NCI-H2227 (cell line): ENCODE results near the gene FOSL2.
"Not testable (repeated sequence)": the region's sequence is repeated elsewhere in the genome, so short reads cannot be mapped to it uniquely, and the experiment has no call there.

Experiments used
- DNase-seq: peaks from one replicate; lab custom pipeline; 2025; ENCODE audit not compliant: unreplicated experiment; lab: John Stamatoyannopoulos, UW

FOSL2 gene

DNA sequence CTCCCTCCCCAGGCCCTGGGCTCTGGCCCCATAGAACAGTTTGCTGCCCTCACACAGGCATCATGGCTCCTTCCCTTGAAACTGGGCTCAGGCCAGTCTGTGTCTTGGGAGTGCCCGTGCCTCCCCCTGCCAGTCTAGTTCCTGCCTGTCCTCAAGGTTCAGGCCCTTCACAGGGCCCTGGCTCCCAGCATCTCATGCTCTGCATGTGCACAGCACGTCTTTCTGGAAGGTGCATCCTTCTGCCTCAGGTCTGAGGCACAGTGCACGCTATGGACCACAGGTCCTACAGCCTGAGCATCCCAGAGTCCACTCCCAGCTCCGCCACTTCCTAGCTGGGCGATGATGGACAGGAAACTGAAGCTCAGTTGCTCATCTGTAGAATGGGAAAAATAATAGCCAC lies 35.6 kb upstream of the FOSL2 start:
- DNase-seq = no peak

DNA sequence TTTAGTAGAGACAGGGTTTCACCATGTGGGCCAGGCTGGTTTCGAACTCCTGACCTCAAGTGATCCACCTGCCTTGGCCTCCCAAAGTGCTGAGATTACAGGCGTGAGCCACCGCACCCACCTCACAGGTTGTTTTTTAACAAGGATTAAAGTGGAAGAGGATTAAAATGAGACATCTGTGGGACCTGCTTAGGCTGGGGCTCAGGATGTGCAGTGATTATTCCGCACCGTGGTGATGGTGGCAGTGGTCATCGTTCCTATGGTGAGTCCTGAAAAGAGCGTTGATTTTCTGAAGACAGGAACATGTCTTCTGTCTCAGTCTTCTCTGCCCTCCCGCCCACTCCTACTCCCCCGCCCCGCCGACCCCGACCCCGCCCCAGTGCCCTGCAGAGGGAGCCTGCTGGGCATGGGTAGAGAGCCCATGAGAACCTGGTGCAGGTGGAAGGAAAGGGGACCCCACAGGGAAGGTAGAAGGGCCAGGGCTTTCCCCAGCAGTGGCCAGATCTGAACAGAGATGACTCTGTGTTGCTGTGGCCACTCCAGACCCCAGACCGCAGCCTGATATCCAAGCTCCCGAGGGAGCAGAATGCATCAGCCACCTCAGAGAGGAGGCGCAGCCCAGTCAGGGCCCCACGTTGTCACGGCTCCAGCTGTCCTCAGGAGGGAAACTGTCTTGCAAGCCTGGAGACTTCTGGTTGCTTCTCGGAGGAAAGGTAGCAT lies 34.5 kb upstream of the FOSL2 start:
- DNase-seq = no peak

DNA sequence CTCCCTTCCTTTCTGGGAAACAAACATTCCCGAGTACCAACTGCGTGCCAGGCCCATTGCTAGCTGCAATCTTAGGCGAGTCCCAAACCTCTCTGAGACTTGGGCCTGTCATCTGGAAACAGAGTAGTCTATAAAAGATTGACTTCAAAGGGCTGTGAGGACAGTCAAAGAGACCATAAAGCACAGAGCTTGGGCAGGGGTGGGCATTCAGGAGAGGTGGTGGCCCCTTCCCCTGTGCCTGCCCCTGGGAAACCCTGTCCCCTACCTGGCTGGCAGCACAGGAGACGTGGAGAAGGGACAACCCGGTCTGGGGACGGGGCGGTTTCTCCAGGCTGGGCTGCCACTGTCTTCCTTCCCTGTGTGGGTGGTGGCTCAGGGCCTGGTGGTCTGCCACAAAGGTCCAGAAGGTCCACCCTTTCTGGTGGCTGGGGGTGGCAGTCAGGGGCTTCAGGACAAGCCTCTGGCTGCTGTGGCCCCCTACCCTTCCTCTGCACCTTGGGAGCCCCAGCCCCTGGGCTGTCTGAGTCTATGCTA lies 33.9 kb upstream of the FOSL2 start:
- no peak for DNase-seq

DNA sequence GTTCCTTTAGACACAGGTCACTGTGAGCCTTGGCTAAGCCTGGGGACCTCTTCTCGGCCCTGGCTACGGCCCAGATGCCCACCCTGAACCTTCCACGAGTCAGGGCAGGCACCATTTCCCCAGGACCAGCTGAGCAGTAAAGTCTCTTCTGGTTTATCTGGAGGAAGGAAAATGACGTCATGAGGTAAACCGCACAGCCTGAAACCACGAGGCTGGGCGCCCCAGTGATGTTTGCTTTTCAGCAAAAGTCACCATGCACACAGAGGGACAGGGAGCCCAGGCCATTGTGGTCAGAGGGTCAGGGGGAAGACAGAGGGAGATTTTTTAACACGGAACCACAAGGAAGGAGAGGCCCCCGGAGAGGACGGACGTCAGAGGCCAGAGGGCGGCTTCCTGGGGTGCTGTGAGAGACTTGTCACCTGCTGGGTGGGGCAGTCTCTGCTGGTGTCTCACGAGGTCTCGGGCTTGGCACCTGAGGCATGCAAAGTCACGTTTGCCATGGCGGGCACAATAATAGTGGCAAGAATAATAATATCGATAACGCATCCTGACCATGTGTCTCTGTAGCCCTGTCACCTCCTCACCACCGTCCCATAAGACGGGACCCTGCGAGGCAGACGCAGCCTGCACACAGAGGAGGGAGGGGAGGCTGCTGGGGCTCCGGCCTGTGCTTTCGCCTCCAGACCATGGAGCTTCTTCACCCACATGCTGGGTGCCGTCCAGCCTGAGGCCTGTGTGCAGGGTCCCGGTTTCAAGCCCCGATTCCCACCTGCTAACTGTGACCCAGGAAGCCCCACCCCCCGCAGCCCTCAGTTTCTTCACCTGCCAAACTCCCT lies 33.2 kb upstream of the FOSL2 start:
- DNase-seq = no peak

DNA sequence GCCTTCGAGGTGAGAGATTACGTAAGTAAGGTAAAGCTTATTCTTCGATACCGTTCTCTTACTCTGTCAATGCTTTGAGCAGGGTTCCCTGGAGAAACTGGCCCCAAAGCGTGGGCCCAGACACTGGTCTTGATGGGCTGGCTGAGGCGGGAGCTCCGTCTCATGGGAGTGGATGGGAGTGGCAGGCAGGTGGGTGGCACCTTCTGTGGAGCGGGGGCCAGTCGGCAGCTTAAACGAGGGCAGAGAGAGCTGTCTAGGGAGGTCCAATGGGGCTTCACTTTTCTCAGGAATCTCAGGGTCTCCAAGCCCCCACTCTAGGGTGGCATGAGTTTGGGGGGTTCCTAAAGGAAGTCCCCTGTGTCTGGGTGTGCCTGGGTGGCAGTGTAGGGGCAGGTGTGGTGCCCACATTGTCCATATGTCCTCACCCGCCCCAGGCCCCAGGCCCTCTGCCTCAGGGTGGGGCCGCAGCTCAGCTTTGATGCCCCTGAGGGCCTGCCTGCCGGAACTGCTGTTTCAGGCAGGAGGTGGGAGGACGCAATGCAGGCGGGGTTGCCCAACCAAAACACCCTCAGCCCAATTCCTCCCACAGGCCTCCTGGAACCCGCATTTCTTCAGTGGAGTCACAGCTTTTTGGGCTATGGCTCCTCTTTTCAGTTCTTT lies 32.5 kb upstream of the FOSL2 start:
- DNase-seq = no peak

DNA sequence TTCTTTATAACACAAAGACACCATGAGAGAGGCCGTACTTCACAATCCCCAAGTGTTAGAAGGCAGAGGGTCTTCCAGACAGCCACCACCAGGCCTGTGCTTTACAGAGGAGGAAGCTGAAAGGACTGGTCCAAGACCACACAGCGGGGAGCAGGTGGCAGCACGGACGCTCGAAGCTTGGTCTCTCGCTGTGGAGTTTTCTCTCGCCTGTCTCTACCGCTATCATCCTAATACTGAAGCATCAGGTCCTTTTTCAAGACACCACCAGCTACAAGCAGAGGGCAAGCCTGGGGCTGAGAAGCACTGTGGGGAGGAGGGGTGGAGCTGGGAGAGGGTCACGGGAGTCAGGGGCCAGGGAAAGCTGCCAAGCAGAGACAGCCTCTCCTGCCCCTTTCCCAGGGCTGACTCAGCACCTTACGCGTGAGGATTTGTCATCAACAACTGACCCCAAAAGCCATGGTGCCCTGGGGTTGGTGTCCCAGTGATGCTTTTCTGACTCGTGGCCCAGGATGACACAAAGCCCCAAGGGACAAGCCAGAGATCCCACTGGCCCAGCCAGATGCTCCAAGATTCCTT lies 31.9 kb upstream of the FOSL2 start:
- no peak for DNase-seq

DNA sequence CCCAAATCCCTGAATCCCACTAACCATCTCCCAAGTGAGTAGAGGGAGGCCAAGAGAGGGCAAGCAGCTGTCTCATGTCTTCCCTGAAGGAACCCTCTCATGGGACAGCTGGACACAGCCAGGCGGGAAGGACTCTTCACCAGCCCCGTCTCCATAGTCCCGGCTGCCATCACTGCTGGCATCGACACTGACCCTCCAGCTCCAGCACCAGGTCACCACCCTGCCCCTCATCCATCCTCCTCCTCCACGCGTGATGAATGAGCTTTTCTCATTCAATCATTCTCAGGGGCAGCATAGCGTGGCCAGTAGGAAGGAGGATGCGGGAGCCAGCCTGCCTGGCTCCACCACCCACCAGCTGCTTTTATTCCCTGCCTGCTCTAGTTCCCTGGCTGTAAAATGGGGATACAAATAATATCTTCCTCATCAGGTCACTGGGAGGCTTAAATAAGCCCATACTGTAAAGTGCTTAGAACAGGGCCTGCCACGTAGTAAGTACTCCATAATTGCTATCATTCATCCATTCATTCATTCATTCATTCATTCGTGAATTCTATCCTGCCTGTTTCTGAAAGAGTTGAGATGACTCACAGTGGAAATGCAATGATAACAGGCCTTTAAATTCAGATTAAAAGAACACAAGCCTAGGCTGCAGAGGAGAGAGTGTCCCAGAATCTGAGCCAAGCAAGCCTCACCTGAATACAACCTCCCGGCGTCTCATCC lies 30.5 kb upstream of the FOSL2 start:
- no peak for DNase-seq

DNA sequence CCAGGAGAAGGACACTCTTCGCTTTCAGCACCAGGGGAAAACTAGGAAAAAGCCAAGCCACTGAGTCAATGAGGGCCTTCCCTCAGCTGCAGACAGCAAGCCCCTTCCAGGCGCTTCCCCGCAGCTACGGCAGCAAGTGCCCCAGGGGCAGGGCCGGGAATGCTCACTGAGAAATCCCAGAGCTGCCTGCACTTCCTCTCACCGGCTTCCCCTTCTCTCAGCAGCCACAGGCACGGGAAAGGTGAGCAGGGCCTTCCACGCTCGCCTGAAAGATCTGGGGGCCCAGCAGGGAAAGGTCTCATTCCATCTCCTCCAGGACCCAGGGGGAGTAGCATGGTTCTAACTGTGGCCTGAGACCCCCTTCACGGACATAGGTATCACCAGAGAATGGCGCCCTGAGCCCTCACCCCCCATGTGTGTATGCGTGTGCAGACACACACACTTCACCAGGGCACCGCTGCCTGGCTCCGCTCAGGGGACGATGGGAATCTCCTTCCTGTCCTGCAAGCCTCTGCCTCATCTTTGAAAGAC lies 29.6 kb upstream of the FOSL2 start:
- no peak for DNase-seq

DNA sequence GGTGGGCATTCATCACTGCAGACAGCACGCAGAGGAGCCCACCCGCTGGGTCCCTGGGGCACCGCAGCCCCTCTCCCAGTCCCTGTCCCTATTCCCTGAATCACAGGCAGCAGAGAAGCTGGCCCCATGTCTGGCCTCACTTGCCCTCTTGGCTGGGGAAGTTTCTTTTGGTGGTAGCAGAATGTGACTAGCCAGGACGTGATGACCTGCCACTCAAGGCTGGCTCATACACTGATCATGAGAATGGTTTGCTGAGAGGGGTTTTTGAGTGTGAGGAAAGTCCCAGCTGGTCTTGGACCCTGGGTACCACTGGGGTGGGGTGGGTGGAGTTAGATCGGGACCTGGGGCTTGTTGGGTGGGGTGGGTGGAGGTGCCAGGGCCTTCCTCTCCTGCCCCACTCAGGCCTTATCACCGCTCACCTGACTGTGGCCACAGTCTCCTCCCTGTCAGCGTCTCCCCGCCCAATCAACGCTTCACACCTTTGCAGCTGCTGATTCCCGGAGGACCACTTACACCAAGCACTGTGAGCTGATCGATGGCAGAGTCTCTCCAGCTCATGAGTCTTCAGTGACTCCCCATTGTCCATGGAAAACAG lies 28.9 kb upstream of the FOSL2 start:
- DNase-seq = no peak

DNA sequence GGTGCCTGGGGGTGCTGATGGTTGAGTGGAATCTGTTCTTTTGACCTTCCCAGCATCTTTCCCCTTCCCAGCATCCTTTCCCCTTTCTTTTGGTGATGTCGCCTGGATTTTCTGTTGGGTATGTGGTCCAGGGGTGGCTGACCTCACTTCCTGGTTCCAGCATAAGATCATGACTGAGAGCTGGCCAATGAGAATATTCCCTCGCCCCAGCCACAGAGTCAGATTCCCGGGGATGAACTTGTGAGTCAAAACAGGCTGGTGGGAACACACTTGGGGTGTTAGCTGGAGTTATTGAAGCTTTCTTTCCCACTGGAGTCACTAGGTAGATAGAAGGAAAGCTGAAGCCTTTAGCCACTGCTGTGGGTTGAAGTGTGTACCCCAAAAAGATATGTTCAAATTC lies 28.0 kb upstream of the FOSL2 start:
- no peak for DNase-seq

DNA sequence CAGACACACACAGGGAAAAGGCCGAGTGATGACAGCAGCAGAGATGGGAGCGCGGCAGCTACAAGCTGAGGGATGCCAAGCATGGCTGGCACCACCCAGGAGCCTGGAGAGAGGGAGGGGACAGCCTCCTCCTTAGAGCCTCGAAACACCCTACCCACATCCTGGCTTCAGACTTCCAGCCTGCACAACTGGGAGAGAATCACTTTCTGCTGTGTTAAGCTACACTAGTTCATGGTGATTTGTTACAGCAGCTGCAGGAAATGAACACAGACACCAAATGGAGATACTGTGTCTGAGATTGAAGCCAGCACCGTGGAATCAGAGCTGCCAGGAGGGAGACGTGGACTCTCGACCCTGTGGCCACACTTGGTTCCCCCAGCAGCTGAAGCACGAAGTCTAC lies 27.5 kb upstream of the FOSL2 start:
- no peak for DNase-seq

DNA sequence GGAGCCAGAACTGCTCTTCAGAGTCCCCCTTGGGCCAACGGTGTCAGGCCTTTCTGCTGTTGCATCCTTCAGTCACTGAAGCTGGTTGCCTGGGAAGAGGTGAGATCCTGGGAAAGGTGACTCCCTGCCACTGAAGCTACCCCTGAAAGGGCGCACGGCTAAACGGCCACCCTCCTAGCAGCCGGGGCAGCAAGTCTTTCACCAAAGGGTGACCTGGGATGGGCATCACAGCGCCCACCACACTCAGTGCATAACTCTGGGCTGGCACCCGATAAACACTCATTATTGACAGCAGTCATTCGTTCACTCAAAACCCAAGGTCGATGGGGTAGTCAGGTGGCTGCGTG lies 26.5 kb upstream of the FOSL2 start:
- DNase-seq = no peak

DNA sequence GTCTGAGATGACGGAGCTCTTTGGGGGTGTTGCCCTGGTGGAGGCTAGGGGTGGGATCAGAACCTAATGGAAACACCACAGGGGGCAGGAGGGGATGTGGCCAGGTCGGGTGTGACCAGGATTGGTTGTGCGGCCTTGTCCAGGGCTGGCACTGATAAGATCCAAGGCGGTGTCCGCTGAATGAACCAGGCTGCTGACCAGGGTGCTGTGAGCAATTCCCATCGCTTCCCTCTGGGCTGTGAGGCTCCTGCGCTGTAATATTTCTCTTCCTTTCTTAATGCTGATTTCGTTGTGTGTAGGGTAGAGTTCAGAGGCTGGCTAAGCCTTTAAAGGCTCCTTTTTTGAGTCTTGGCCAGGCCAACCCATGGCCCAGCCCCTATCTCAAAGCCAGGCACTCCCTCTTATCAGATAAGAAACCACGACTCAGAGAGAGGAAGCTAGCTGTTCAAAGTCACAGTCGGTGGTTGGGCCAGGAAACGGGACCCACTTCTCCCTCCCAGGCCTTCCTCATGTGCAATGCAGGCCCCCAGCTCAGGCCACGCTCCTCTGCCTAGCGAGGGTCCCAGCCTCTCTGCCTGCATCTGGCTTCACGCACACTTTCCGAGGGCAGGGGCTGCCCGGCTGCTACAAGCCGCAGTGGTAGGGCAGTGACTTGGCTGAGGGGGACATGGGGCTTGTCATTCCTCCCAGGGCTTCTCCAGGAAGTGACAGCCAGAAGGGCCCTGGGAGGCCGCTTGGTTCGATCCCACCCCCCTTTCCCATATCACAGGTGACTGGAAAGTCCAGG lies 26.0 kb upstream of the FOSL2 start:
- DNase-seq = no peak

DNA sequence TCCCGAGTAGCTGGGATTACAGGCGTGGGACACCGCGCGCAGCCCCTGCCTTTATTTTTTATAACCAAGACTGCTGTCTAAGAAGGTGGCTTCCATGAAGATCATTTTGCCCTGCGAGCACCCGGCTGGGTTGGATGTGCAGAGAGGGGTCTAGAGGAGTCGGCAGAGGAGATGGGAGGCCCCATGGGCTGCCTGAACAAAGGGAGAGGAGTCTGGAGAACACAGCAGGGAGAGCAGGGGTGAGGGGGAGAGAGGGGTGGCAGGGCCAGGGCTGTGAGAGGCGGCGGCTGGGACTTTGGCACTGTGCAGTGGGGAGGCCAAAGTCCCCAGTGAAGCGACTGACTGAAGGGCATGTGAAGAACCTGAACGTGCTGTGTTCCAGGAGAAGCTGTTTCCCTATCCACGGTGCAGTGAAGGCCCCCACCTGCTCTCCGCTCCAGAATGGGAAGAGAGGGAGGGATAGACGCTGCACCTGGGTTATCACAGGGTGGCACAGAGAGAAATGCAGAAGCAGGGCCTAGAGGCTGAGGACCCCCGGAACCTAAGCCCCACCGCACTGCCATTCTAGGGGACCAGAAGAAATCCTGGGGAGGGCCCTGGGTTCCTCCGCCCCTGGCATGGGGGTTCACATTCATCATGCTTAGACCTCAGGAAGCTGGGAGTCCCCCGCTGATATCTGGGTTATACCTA lies 24.8 kb upstream of the FOSL2 start:
- DNase-seq = no peak

DNA sequence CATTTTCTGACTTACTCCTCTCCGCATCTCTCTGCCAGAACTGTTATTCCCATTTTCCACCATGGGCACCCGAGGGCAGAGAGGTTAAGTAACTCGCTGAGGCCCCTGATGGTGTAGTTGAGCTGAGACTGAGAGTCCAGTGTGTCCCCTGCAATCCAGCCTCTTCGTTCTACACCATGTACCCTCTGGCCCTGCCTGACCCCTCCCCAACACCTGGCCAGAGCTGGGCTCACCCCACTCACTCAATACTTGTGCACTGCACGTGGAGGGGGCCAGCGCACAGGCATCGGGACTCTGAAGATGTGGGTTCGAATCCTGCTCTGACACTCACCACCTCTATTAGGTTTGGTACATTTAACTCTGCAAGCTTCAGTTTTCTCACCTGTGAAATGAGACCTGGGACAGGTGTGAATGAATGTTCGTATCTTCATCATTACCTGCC lies 24.3 kb upstream of the FOSL2 start:
- DNase-seq = no peak

DNA sequence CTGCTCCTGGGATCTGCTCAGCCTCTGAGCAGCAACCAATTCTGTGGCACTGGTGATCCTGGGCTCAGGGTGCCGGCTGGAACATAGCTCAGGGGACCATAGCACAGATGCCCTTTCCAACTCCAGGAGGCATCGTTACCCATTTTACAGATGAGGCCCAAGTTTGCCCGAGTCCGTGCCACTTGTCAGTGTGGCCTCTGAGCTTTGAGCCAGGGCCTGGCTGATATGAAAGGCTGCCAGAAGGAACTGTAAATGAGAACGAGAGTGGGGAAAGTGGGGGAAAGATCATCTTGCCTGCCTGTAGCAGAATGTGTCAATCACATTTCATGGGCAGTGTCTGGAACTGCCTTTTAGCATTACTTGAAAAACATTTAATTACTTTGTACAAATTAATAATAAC lies 23.3 kb upstream of the FOSL2 start:
- DNase-seq = no peak

DNA sequence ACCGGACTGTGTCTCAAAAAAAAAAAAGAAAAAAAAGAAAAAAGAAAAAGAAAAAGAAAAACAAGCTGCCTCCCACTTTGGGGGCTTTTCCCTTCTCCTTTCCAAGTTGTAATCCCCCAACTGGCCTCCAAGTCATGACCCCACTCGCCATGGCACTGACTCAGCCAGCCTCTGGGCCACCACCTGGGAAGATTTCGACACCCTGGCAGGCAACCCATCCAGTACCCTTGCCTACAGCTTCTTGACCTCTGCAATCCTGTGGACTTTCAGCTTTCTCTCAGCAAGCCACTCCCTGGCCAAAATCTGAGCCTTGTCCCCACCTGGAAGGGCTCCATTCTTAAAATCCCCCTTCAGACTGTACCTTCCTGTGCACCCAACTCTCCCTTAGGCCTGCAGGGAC lies 22.3 kb upstream of the FOSL2 start:
- DNase-seq = no peak

DNA sequence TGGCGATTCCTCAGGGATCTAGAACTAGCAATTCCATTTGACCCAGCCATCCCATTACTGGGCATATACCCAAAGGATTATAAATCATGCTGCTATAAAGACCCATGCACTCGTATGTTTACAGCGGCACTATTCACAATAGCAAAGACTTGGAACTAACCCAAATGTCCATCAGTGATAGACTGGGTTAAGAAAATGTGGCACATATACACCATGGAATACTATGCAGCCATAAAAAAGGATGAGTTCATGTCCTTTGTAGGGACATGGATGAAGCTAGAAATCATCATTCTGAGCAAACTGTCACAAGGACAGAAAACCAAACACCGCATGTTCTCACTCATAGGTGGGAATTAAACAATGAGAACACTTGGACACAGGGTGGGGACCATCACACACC lies 20.9 kb upstream of the FOSL2 start:
- not testable (repeated sequence) for DNase-seq

DNA sequence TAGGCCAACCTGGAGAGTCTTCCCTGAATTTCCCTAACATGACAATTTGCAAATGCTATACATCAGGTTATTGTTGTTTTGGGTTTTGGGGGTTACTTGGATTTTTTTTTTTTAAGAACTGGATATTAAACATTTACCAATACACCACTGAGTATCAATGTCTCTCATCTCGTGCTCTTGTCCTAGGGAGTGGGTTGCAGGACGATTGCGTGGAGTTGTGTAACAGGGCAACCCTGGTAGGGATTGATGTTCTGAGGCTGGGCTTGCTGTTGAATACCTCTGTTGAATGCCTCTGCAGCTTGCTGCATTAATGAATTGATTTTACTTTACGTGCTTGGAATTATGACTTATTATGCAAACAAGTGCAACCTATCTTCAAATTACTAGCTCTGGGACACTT lies 18.8 kb upstream of the FOSL2 start:
- DNase-seq = no peak
